ENCODE measurements around the gene MRGPRF.

MRGPRF gene

DNA sequence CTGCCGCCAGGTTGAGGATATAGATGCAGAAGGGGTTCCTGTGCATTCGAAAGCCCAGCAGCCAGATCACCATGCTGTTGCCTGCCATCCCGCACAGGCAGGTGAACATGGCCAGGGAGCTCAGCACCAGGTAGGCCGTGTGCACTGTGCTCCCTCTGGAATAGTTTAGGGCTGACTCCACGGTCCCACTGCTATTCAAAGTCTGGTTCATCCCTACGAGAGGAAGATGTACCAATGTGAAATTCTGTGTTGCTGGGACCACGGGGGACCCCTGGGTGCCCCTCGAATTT is 32.3 kb downstream of the MRGPRF start, which contains the start of gene MRGPRD:
Gene MRGPRD (minus strand): TSS at position 211 of the 290 bp plus-strand sequence. CDS start 0 bp downstream, at position 211.
- DNase-seq (ENCODE audit: low read depth) = no peak
- TF ChIP-seq, protein P1, sequence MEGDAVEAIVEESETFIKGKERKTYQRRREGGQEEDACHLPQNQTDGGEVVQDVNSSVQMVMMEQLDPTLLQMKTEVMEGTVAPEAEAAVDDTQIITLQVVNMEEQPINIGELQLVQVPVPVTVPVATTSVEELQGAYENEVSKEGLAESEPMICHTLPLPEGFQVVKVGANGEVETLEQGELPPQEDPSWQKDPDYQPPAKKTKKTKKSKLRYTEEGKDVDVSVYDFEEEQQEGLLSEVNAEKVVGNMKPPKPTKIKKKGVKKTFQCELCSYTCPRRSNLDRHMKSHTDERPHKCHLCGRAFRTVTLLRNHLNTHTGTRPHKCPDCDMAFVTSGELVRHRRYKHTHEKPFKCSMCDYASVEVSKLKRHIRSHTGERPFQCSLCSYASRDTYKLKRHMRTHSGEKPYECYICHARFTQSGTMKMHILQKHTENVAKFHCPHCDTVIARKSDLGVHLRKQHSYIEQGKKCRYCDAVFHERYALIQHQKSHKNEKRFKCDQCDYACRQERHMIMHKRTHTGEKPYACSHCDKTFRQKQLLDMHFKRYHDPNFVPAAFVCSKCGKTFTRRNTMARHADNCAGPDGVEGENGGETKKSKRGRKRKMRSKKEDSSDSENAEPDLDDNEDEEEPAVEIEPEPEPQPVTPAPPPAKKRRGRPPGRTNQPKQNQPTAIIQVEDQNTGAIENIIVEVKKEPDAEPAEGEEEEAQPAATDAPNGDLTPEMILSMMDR (IDR thresholded peaks at IDR 0.05; ENCODE audit: insufficient read depth, low read depth, low read length, missing control alignments) = no peak
- H3K4me3 ChIP-seq (ENCODE audit: low read depth, low read length) = no peak within 1 kb of the TSS

DNA sequence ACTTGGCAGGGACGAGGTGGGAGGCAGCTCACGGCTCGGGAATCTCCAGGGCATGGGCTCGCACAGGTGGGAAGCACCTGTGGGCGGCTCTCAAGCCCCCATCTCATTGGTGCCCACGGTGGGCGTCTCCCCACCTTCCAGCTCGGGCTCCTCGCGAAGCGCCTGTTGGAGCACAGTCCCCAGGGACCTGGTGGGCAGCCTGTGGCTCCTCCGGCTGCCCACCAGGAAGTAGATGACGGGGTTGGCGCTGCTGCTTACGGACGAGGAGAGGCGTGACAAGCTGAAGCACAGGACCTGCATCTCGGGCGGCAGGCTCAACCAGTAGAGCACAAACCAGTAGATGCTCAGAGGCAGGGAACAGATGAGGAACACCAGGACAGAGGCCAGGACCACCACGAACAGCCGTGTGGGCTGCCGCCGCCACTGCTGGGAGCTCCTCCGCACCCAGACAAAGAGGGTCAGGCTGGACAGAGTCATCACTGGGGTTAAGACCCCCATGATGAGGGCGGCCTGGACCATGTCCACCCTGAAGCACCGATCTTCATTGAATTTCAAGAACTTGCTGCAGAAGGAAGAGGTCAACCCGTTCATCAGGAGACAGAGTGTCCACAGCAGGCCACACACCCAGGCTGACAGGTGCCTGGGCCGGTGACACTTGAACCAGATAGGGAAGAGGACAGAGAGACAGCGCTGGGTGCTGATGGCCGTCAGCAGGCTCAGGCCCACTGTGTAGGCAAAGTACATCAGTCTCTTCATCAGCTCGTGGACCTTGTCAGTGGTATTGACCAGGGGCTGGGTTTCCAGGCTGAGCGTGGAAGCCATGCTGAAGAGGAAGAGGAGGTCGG is 32.9 kb downstream of the MRGPRF start:
- TF ChIP-seq, protein P1 (IDR thresholded peaks at IDR 0.05; ENCODE audit: insufficient read depth, low read depth, low read length, missing control alignments) = no peak
- H3K4me3 ChIP-seq (ENCODE audit: low read depth, low read length) = no peak overlapping the region
- no peak for DNase-seq (ENCODE audit: low read depth)

DNA sequence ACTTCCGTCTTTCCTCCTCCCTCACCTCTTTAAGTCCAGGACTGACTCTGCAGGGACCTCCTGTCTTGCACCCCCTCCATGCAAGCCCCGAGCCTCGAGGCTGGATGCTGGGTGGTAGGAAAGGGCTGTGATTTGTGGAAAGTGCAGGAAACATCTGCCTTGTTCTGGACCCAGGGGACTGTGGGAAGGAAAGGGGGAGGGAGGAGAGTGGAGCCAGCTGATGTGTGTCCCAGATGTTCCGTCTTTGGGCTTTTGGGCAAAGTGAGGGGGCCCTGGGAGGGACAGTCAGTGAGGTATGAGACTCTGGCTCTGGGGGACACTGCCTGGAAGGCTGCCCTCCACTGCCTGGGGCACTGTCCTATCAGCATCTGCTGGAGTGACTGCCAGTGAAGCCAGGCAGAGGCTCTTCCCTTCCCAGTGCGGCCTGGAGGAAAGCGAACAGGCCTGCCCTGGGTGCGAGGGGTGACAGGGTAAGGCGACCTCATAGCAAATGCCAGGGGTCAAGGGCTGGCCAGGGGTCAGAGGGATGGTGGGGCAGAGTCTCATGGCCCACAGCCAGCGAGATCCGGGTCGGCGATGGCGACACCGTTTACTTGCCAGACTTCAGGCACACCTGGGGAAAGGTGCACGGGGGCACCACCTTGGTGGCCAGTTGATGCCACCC is 34.0 kb downstream of the MRGPRF start:
- TF ChIP-seq, protein P1 (IDR thresholded peaks at IDR 0.05; ENCODE audit: insufficient read depth, low read depth, low read length, missing control alignments) = no peak
- no peak for DNase-seq (ENCODE audit: low read depth)
- no peak overlapping the region for H3K4me3 ChIP-seq (ENCODE audit: low read depth, low read length)

DNA sequence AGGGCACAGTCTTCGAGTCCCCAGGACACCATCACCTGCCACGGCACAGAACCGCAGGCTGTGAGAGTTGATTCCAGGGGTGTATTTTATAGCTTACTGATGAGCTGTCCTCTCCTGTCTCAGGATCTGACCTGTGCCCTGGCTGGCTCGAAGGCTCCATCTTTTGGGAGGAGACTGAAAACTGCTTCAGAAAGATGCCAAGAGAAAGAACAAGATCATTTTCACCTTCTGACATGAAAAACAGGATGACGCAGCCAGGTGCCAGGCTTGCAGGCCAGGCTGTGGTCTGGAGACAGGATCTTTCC is 34.5 kb downstream of the MRGPRF start:
- TF ChIP-seq, protein P1 (IDR thresholded peaks at IDR 0.05; ENCODE audit: insufficient read depth, low read depth, low read length, missing control alignments) = no peak
- H3K4me3 ChIP-seq (ENCODE audit: low read depth, low read length) = no peak overlapping the region
- no peak for DNase-seq (ENCODE audit: low read depth)

DNA sequence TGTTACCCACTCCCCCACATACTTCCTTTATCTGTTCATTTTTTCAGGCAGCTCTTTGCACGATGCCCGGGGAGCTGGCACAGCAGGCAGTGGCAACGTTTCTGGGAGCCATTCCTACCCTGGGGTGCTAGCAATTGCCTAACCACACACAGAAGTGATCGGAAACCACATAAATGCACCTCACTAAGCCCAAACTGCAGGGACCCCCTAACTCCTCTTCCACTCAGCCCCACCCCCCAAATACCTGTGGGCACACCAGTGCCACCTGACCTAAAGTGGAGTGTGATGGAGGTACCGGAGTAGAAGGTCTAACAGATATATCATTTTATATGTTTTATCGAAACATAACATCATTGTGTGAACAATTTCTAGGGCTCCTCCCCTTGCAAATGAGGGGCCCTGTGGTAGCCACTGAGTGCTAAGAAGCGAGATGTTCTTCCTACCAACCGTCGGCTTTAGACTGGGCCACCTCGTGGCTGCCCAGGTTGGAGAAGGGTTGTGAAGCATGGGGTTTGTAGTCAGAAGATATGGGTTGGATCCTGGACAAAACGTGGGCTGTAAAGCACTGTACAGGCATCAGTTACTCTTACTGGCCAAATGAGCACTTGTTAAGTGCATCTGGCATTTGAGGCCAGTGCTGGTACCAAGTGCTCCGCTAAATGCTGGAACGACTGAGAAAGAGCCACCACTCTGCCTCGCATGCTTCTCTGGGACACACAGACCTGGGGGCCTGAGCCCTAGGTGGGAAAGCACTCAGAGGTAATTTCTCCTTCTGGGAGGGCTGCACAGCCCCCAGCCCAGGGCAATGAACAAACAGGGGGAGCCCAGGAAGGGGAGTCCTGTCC is 35.0 kb downstream of the MRGPRF start:
- TF ChIP-seq, protein P1 (IDR thresholded peaks at IDR 0.05; ENCODE audit: insufficient read depth, low read depth, low read length, missing control alignments) = no peak
- H3K4me3 ChIP-seq (ENCODE audit: low read depth, low read length) = no peak overlapping the region
- DNase-seq (ENCODE audit: low read depth) = no peak

DNA sequence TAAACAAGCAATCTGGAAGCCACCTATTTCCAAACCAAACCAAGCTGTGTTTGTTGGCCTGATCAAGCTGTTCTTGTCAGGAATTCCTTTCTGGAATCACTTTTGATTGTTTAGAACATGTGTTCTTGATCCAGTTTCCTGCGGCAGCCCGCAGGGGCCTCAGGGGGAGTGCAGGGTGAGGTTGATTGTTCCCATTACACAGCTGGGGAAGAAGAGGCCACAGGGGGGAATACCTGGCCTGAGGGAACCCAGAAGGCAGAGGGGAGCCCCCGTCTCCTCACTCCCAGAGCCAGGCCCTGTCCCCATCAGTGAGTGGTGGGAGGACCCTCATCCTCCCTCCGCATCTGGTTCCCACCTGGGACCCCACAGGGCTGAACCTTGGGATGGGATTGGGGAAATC is 36.5 kb downstream of the MRGPRF start:
- TF ChIP-seq, protein P1 (IDR thresholded peaks at IDR 0.05; ENCODE audit: insufficient read depth, low read depth, low read length, missing control alignments) = no peak
- no peak for DNase-seq (ENCODE audit: low read depth)
- H3K4me3 ChIP-seq (ENCODE audit: low read depth, low read length) = no peak overlapping the region

All from GM12865 (cell line).